ENCODE data around the gene LIPC. TPM values are rescaled to one million over a fixed set of nuclear protein-coding genes. Genes with fewer than 3 reads are reported as not detected.

The LIPC gene
- total RNA-seq, 1 donor from 2014 or later = not detected

- DNase-seq (ENCODE audit: extremely low spot score, unreplicated experiment) = no peak
- no peak overlapping the region for H3K4me3 Mint-ChIP-seq (ENCODE audit: unreplicated experiment)
- H3K27me3 Mint-ChIP-seq (ENCODE audit: unreplicated experiment) = no peaks in the 10 kb centered on the region
- TF ChIP-seq, protein P1, sequence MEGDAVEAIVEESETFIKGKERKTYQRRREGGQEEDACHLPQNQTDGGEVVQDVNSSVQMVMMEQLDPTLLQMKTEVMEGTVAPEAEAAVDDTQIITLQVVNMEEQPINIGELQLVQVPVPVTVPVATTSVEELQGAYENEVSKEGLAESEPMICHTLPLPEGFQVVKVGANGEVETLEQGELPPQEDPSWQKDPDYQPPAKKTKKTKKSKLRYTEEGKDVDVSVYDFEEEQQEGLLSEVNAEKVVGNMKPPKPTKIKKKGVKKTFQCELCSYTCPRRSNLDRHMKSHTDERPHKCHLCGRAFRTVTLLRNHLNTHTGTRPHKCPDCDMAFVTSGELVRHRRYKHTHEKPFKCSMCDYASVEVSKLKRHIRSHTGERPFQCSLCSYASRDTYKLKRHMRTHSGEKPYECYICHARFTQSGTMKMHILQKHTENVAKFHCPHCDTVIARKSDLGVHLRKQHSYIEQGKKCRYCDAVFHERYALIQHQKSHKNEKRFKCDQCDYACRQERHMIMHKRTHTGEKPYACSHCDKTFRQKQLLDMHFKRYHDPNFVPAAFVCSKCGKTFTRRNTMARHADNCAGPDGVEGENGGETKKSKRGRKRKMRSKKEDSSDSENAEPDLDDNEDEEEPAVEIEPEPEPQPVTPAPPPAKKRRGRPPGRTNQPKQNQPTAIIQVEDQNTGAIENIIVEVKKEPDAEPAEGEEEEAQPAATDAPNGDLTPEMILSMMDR (IDR thresholded peaks at IDR 0.05) = no peak
- H3K36me3 Mint-ChIP-seq (ENCODE audit: unreplicated experiment) = peaks cover 3% of the 10 kb centered on the region
- no peak overlapping the region for H3K27ac Mint-ChIP-seq (ENCODE audit: unreplicated experiment)
- H3K9me3 Mint-ChIP-seq (ENCODE audit: unreplicated experiment) = peaks cover 4% of the 10 kb centered on the region
- H3K4me1 Mint-ChIP-seq (ENCODE audit: unreplicated experiment) = peaks cover 42% of the 10 kb centered on the region
These were observed 86.8 kb downstream of the LIPC start for GRCh38 chr15:58518626-58519025.

DNA sequence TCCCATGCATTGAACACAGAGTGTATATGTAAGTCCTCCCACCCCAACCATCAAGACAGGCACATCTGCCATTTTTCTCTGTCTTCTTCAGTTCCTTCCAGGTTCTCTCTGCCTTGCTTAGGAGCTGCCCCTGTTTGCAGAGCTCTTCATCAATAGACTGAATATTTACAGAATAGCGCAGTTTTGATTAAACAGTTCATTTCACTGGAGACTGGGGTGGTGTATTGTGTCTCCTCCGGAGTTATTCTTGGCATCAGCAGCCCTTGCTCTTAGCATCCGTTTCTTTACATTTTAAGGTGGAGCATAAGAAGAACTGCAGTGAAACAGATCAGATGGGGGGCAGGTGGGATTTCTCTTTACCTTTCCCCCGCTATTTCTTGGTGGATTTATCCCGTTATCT is 87.7 kb downstream of the LIPC start:
- no peaks in the 10 kb centered on the region for H3K27me3 Mint-ChIP-seq (ENCODE audit: unreplicated experiment)
- H3K4me3 Mint-ChIP-seq (ENCODE audit: unreplicated experiment) = no peak overlapping the region
- peaks cover 42% of the 10 kb centered on the region for H3K4me1 Mint-ChIP-seq (ENCODE audit: unreplicated experiment)
- H3K9me3 Mint-ChIP-seq (ENCODE audit: unreplicated experiment) = peaks cover 4% of the 10 kb centered on the region
- no peak overlapping the region for H3K27ac Mint-ChIP-seq (ENCODE audit: unreplicated experiment)
- TF ChIP-seq, protein P1 (IDR thresholded peaks at IDR 0.05) = no peak
- peaks cover 3% of the 10 kb centered on the region for H3K36me3 Mint-ChIP-seq (ENCODE audit: unreplicated experiment)
- no peak for DNase-seq (ENCODE audit: extremely low spot score, unreplicated experiment)

DNA sequence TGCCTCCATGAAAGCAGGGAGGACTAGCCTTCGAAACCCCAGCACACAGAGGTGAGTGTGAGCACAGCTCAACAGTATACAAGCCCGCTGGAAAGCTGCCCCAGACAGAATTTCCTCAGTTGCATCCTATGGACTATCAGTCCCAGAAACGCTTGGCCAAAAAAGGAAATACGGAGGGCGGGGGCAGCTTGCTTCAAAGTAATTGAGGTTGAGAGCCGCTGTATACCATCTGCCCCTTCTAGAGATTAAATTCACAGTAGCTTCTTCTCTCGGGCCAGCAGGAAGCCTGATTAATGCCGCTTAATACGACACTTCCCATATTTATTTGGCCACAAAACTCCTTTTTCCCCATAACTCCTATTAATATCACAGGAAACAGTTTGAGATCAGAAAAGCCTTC is 88.7 kb downstream of the LIPC start:
- Mint-ChIP-seq H3K9me3 (ENCODE audit: unreplicated experiment) (no peaks in the 10 kb centered on the region), H3K4me3 (ENCODE audit: unreplicated experiment) (no peak overlapping the region), H3K27ac (ENCODE audit: unreplicated experiment) (no peak overlapping the region), H3K27me3 (ENCODE audit: unreplicated experiment) (no peaks in the 10 kb centered on the region), H3K4me1 (ENCODE audit: unreplicated experiment) (peaks cover 43% of the 10 kb centered on the region), H3K36me3 (ENCODE audit: unreplicated experiment) (peaks cover 3% of the 10 kb centered on the region)
- DNase-seq (ENCODE audit: extremely low spot score, unreplicated experiment) = no peak
- TF ChIP-seq, protein P1 (IDR thresholded peaks at IDR 0.05) = no peak

DNA sequence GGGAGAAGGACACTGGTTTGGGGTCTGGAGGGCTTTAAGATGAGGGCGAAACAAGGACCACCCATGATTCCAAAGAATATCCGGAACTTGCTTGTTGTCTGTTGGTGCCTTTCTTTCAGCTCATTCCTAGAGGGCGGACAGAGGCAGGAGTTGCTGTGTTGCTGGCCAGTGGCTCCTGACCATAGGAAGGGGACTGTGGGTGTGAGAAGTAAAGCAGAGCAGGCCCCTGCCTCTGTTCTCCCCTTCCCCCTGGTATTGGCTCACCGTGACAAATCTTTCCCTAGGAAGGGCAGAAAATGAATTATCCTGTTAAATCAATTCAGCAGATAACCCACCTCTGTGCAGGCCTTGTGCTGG is 89.1 kb downstream of the LIPC start:
- H3K9me3 Mint-ChIP-seq (ENCODE audit: unreplicated experiment) = no peaks in the 10 kb centered on the region
- H3K27ac Mint-ChIP-seq (ENCODE audit: unreplicated experiment) = no peak overlapping the region
- TF ChIP-seq, protein P1 (IDR thresholded peaks at IDR 0.05) = no peak
- no peaks in the 10 kb centered on the region for H3K27me3 Mint-ChIP-seq (ENCODE audit: unreplicated experiment)
- H3K4me1 Mint-ChIP-seq (ENCODE audit: unreplicated experiment) = peaks cover 43% of the 10 kb centered on the region
- H3K36me3 Mint-ChIP-seq (ENCODE audit: unreplicated experiment) = peaks cover 3% of the 10 kb centered on the region
- no peak overlapping the region for H3K4me3 Mint-ChIP-seq (ENCODE audit: unreplicated experiment)
- DNase-seq (ENCODE audit: extremely low spot score, unreplicated experiment) = no peak

- peak overlapping the region; percentile 16 for H3K27ac Mint-ChIP-seq (ENCODE audit: unreplicated experiment)
- H3K36me3 Mint-ChIP-seq (ENCODE audit: unreplicated experiment) = peaks cover under 1% of the 10 kb centered on the region
- H3K4me3 Mint-ChIP-seq (ENCODE audit: unreplicated experiment) = no peak overlapping the region
- H3K27me3 Mint-ChIP-seq (ENCODE audit: unreplicated experiment) = no peaks in the 10 kb centered on the region
- no peak for DNase-seq (ENCODE audit: extremely low spot score, unreplicated experiment)
- H3K4me1 Mint-ChIP-seq (ENCODE audit: unreplicated experiment) = peaks cover 43% of the 10 kb centered on the region
- TF ChIP-seq, protein P1 (IDR thresholded peaks at IDR 0.05) = no peak
- H3K9me3 Mint-ChIP-seq (ENCODE audit: unreplicated experiment) = no peaks in the 10 kb centered on the region
These were observed 89.7 kb downstream of the LIPC start for GRCh38 chr15:58521293-58521991.
